Activated CD4-positive, alpha-beta T cell treated with anti-CD3 and anti-CD28 coated beads, Interleukin-2, amount 10 ng/mL, durations not matched to agents 24 days and 14 days (primary cell): ENCODE measurements around the gene MGRN1. TPM values are rescaled to one million over a fixed set of nuclear protein-coding genes. Genes with fewer than 3 reads are reported as not detected.

Experiments used
- DNase-seq: peaks from one replicate; pipeline ENCODE4 v3.0.0; 2022
- H3K27ac Mint-ChIP-seq: one replicate; pipeline ENCODE4 v1.8.0; 2022; ENCODE audit warnings: mild to moderate bottlenecking, mixed read lengths
- H3K27me3 Mint-ChIP-seq: one replicate; pipeline ENCODE4 v1.8.0; 2022; ENCODE audit warnings: mixed read lengths
- H3K36me3 Mint-ChIP-seq: one replicate; pipeline ENCODE4 v1.8.0; 2022; ENCODE audit warnings: low read depth, mild to moderate bottlenecking, mixed read lengths
- H3K4me1 Mint-ChIP-seq: one replicate; pipeline ENCODE4 v1.8.0; 2021; ENCODE audit warnings: mixed read lengths
- H3K4me3 Mint-ChIP-seq: one replicate; pipeline ENCODE4 v1.8.0; 2022; ENCODE audit warnings: mild to moderate bottlenecking, moderate library complexity, mixed read lengths
- H3K9me3 Mint-ChIP-seq: one replicate; pipeline ENCODE4 v1.8.0; 2021; ENCODE audit warnings: mixed read lengths
- intact Hi-C: fragments of 100-400 bp; cut with micrococcal nuclease; formaldehyde crosslinking; loops from one replicate; pipeline ENCODE4 v1.15.1; 2023
- total RNA-seq: library from RNA; stranded (reverse); gene quantifications from 2 replicates; pipeline ENCODE4 v1.2.3, GENCODE V29; 2022

Gene MGRN1
- total RNA-seq, 1 donor from 2014 or later: 103 TPM

GRCh38 chr16:4624827-4625559 is 367 bp downstream of the MGRN1 start:
- no peaks in the 10 kb centered on the region for H3K27me3 Mint-ChIP-seq
- intact Hi-C loops: loop anchor here (1.0 kb wide), 1 partner anchor 9 kb away; no protein-coding TSS in a partner anchor
- H3K9me3 Mint-ChIP-seq: no peaks in the 10 kb centered on the region
- H3K4me3 Mint-ChIP-seq: peak overlapping the region; percentile 98
- peak; percentile 93 for DNase-seq
- peaks cover 34% of the 10 kb centered on the region for H3K4me1 Mint-ChIP-seq
- H3K27ac Mint-ChIP-seq: peak overlapping the region; percentile 90
- peaks cover 23% of the 10 kb centered on the region for H3K36me3 Mint-ChIP-seq

GRCh38 chr16:4625560-4626159 is 1.0 kb downstream of the MGRN1 start:
- H3K9me3 Mint-ChIP-seq: no peaks in the 10 kb centered on the region
- no peaks in the 10 kb centered on the region for H3K27me3 Mint-ChIP-seq
- peaks cover 23% of the 10 kb centered on the region for H3K36me3 Mint-ChIP-seq
- H3K4me1 Mint-ChIP-seq: peaks cover 34% of the 10 kb centered on the region
- H3K4me3 Mint-ChIP-seq: peak overlapping the region; percentile 98
- intact Hi-C loops: no loop called here
- peak; percentile 64 for DNase-seq
- peak overlapping the region; percentile 90 for H3K27ac Mint-ChIP-seq

GRCh38 chr16:4626396-4626795 is 1.8 kb downstream of the MGRN1 start:
- no peaks in the 10 kb centered on the region for H3K27me3 Mint-ChIP-seq
- intact Hi-C loops: no loop called here
- peaks cover 3% of the 10 kb centered on the region for H3K9me3 Mint-ChIP-seq
- peaks cover 34% of the 10 kb centered on the region for H3K4me1 Mint-ChIP-seq
- peak overlapping the region; percentile 72 for H3K27ac Mint-ChIP-seq
- H3K4me3 Mint-ChIP-seq: peak overlapping the region; percentile 98
- H3K36me3 Mint-ChIP-seq: peaks cover 29% of the 10 kb centered on the region
- no peak for DNase-seq

- no peak overlapping the region for H3K4me3 Mint-ChIP-seq
- peaks cover 37% of the 10 kb centered on the region for H3K36me3 Mint-ChIP-seq
- intact Hi-C loops: no loop called here
Observed at GRCh38 chr16:4628283-4628682, 3.7 kb downstream of the MGRN1 start.

DNA sequence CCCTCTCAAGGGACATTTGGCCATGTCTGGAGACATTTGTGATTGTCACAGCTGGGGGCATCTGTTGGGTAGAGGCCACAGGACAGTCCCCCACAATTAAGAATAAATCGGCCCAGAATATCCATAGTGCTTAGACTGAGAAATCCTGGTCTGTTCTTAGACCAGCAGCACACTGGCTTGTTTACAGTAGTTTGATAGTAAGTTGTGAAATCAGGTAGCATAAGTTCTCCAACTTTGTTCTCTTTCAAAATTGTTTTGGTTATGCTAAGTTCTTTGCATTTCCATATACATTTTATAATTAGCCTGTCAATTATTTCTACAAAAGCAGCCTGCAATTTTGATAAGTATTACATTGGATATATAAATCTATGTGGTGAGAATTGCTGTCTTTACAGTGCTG is 6.8 kb downstream of the MGRN1 start:
- intact Hi-C loops: no loop called here
- Mint-ChIP-seq H3K27me3 (no peaks in the 10 kb centered on the region), H3K9me3 (peaks cover 3% of the 10 kb centered on the region), H3K36me3 (peaks cover 40% of the 10 kb centered on the region), H3K27ac (no peak overlapping the region), H3K4me3 (no peak overlapping the region), H3K4me1 (peaks cover 19% of the 10 kb centered on the region)
- DNase-seq: no peak

More at GRCh38 chr16:4628283-4628682, 3.7 kb downstream of the MGRN1 start:
- Mint-ChIP-seq H3K27ac (no peak overlapping the region), H3K4me1 (peaks cover 34% of the 10 kb centered on the region), H3K27me3 (no peaks in the 10 kb centered on the region), H3K9me3 (peaks cover 3% of the 10 kb centered on the region)
- no peak for DNase-seq

- intact Hi-C loops: no loop called here
- no peak overlapping the region for H3K4me3 Mint-ChIP-seq
- H3K36me3 Mint-ChIP-seq: peaks cover 29% of the 10 kb centered on the region
- no peak overlapping the region for H3K27ac Mint-ChIP-seq
- no peaks in the 10 kb centered on the region for H3K27me3 Mint-ChIP-seq
- peaks cover 3% of the 10 kb centered on the region for H3K9me3 Mint-ChIP-seq
- H3K4me1 Mint-ChIP-seq: peaks cover 6% of the 10 kb centered on the region
- DNase-seq: no peak
Observed at GRCh38 chr16:4633910-4634635, 9.4 kb downstream of the MGRN1 start.

GRCh38 chr16:4634768-4635167 is 10.1 kb downstream of the MGRN1 start:
- peaks cover 27% of the 10 kb centered on the region for H3K36me3 Mint-ChIP-seq
- peaks cover 3% of the 10 kb centered on the region for H3K4me1 Mint-ChIP-seq
- intact Hi-C loops: no loop called here
- no peaks in the 10 kb centered on the region for H3K27me3 Mint-ChIP-seq
- H3K27ac Mint-ChIP-seq: no peak overlapping the region
- no peak overlapping the region for H3K4me3 Mint-ChIP-seq
- peaks cover 3% of the 10 kb centered on the region for H3K9me3 Mint-ChIP-seq
- DNase-seq: no peak

DNA sequence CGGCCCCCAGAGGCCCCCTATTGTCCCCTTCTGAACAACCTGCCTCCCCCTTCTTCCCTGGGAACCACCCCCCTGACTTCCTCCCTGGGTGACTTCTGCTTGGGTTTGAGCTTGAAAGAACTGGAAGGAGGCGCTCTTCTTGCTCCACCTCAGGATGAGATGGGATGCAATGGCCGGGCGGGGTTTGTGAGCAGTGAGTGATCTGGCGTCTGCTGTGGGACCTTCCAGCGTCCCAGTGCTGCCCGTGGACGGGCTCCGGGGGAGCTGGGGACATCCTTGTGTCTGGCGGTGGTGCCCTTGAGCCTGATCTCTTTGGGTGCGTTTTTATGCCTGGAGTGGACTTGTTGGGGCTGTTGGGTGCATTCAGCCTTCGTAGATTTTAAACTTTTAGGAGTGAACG is 11.6 kb downstream of the MGRN1 start:
- intact Hi-C loops: no loop called here
- Mint-ChIP-seq H3K27me3 (no peaks in the 10 kb centered on the region), H3K27ac (no peak overlapping the region), H3K36me3 (peaks cover 23% of the 10 kb centered on the region), H3K4me3 (no peak overlapping the region), H3K9me3 (peaks cover 2% of the 10 kb centered on the region), H3K4me1 (peaks cover 11% of the 10 kb centered on the region)
- no peak for DNase-seq

- Mint-ChIP-seq H3K27me3 (no peaks in the 10 kb centered on the region), H3K27ac (no peak overlapping the region), H3K9me3 (no peaks in the 10 kb centered on the region), H3K4me3 (no peak overlapping the region), H3K36me3 (peaks cover 14% of the 10 kb centered on the region), H3K4me1 (peaks cover 11% of the 10 kb centered on the region)
- intact Hi-C loops: no loop called here
- no peak for DNase-seq
Observed at GRCh38 chr16:4637501-4638166, 13.0 kb downstream of the MGRN1 start.

- no peaks in the 10 kb centered on the region for H3K9me3 Mint-ChIP-seq
- H3K4me3 Mint-ChIP-seq: no peak overlapping the region
- H3K27me3 Mint-ChIP-seq: no peaks in the 10 kb centered on the region
- no peak for DNase-seq
- intact Hi-C loops: no loop called here
- H3K36me3 Mint-ChIP-seq: peaks cover 7% of the 10 kb centered on the region
- H3K27ac Mint-ChIP-seq: no peak overlapping the region
- H3K4me1 Mint-ChIP-seq: peaks cover 13% of the 10 kb centered on the region
Observed at GRCh38 chr16:4639899-4640509, 15.4 kb downstream of the MGRN1 start.

GRCh38 chr16:4640572-4641305 is 16.1 kb downstream of the MGRN1 start:
- Mint-ChIP-seq H3K4me1 (peaks cover 19% of the 10 kb centered on the region), H3K4me3 (no peak overlapping the region), H3K27me3 (no peaks in the 10 kb centered on the region), H3K27ac (no peak overlapping the region), H3K9me3 (no peaks in the 10 kb centered on the region), H3K36me3 (peaks cover 6% of the 10 kb centered on the region)
- intact Hi-C loops: no loop called here
- DNase-seq: no peak

DNA sequence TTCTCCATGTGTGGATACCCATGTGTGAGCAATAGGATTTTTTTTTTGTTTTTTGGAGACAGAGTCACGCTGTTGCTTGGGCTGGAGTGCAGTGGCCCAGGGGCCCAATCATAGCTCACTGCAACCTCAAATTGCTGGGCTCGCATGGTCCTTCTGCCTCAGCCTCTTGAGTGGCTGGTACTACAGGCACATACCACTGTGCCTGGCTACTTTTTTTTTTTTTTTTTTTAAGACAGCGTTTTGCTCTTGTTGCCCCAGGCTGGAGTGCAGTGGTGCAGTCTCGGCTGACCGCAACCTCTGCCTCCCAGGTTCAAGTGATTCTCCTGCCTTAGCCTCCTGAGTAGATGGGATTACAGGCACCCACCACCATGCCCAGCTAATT is 16.7 kb downstream of the MGRN1 start:
- DNase-seq: no peak
- Mint-ChIP-seq H3K9me3 (no peaks in the 10 kb centered on the region), H3K36me3 (peaks cover 3% of the 10 kb centered on the region), H3K4me3 (no peak overlapping the region), H3K4me1 (peaks cover 17% of the 10 kb centered on the region), H3K27me3 (no peaks in the 10 kb centered on the region), H3K27ac (no peak overlapping the region)
- intact Hi-C loops: no loop called here

- H3K36me3 Mint-ChIP-seq: peaks cover 2% of the 10 kb centered on the region
- peaks cover 18% of the 10 kb centered on the region for H3K4me1 Mint-ChIP-seq
- H3K4me3 Mint-ChIP-seq: no peak overlapping the region
- DNase-seq: no peak
- no peaks in the 10 kb centered on the region for H3K27me3 Mint-ChIP-seq
- H3K27ac Mint-ChIP-seq: no peak overlapping the region
- no peaks in the 10 kb centered on the region for H3K9me3 Mint-ChIP-seq
- intact Hi-C loops: no loop called here
Observed at GRCh38 chr16:4641895-4642294, 17.3 kb downstream of the MGRN1 start.
